22Rv1 (cell line): Measurements from ENCODE around the gene LYSMD1.

Experiments
- CTCF ChIP-seq: fragments of 450-650 bp; IDR thresholded peaks from 2 replicates; pipeline ENCODE4 v1.5.1; 2017; ENCODE audit warnings: mild to moderate bottlenecking
- ZFX ChIP-seq: fragments of 450-650 bp; IDR thresholded peaks from 2 replicates; pipeline ENCODE4 v1.6.1; 2017; ENCODE audit warnings: antibody characterized with exemption, borderline replicate concordance

GRCh38 chr1:151134991-151135390 is 30.7 kb downstream of the LYSMD1 start:
- TF ChIP-seq CTCF (no peak), ZFX (no peak)
